Activated B cell treated with CpG ODN at 0.5 μM for 24 hours (primary cell): ENCODE measurements around the gene NRXN3. TPM values are rescaled to one million over a fixed set of nuclear protein-coding genes. Genes with fewer than 3 reads are reported as not detected.

Source experiments
- ATAC-seq: fragments of 200-7000 bp; cut with Tn5 transposase; one replicate; pipeline ENCODE4 v1.10.0; 2021; ENCODE audit warnings: low read depth, mild to moderate bottlenecking, moderate library complexity
- CTCF ChIA-PET: fragments of 350-600 bp; sonication (Branson Sonifier 250); formaldehyde crosslinking; loops from one replicate; lab custom pipeline; 2021; ENCODE audit warnings: antibody characterized with exemption; lab: Charles Lee
- POLR2A ChIA-PET: fragments of 350-600 bp; sonication (Branson Sonifier 250); formaldehyde crosslinking; loops from one replicate; lab custom pipeline; 2021; ENCODE audit warnings: antibody characterized with exemption; lab: Charles Lee
- DNase-seq: peaks from one replicate; pipeline ENCODE4 v3.0.0; 2022
- H3K27ac Mint-ChIP-seq: one replicate; pipeline ENCODE4 v1.8.0; 2020; ENCODE audit warnings: mixed read lengths
- H3K27me3 Mint-ChIP-seq: one replicate; pipeline ENCODE4 v1.8.0; 2021; ENCODE audit warnings: mixed read lengths
- H3K36me3 Mint-ChIP-seq: one replicate; pipeline ENCODE4 v1.8.0; 2021; ENCODE audit warnings: low read depth, mixed read lengths
- H3K4me1 Mint-ChIP-seq: one replicate; pipeline ENCODE4 v1.8.0; 2021; ENCODE audit warnings: mixed read lengths
- H3K4me3 Mint-ChIP-seq: one replicate; pipeline ENCODE4 v1.8.0; 2020; ENCODE audit warnings: mild to moderate bottlenecking, mixed read lengths
- H3K9me3 Mint-ChIP-seq: one replicate; pipeline ENCODE4 v1.8.0; 2020; ENCODE audit warnings: mixed read lengths
- intact Hi-C: fragments of 100-400 bp; cut with micrococcal nuclease; formaldehyde crosslinking; loops from one replicate; pipeline ENCODE4 v1.15.1; 2024
- total RNA-seq: library from RNA; stranded (reverse); gene quantifications from 2 replicates; pipeline ENCODE4 v1.2.3, GENCODE V29; 2022
- TF ChIP-seq, protein P1 (sequence below): fragments of 200-600 bp; IDR thresholded peaks from one replicate; pipeline ENCODE4 v1.8.0; 2022; ENCODE audit warnings: antibody characterized with exemption, mild to moderate bottlenecking

Gene NRXN3
- total RNA-seq, 1 donor from 2014 or later = not detected

DNA sequence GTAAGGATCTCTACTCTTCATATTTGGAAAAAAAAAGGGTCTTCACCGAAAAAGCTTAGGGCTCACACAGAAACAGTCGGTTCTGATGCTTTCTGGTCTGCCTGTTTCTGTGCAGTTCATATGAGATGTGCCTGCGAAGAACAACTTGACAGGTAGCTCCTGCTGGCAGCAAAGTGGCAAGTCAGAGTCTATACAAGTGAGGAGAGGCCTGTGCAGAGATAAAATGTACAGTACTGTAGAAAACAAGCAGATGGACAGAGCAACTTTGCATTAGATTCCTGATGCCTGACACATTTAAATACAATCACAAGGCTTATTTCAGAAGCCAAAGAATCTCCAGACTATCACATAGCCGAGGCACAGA lies 1105.1 kb downstream of the NRXN3 start:
- H3K36me3 Mint-ChIP-seq = no peaks in the 10 kb centered on the region
- no peak overlapping the region for H3K4me3 Mint-ChIP-seq
- intact Hi-C loops = no loop called here
- peaks cover 3% of the 10 kb centered on the region for H3K9me3 Mint-ChIP-seq
- DNase-seq (no peak), ATAC-seq (no peak)
- no peak overlapping the region for H3K27ac Mint-ChIP-seq
- ChIA-PET POLR2A (no interaction called here), CTCF (no interaction called here)
- H3K4me1 Mint-ChIP-seq = no peaks in the 10 kb centered on the region
- TF ChIP-seq, protein P1, sequence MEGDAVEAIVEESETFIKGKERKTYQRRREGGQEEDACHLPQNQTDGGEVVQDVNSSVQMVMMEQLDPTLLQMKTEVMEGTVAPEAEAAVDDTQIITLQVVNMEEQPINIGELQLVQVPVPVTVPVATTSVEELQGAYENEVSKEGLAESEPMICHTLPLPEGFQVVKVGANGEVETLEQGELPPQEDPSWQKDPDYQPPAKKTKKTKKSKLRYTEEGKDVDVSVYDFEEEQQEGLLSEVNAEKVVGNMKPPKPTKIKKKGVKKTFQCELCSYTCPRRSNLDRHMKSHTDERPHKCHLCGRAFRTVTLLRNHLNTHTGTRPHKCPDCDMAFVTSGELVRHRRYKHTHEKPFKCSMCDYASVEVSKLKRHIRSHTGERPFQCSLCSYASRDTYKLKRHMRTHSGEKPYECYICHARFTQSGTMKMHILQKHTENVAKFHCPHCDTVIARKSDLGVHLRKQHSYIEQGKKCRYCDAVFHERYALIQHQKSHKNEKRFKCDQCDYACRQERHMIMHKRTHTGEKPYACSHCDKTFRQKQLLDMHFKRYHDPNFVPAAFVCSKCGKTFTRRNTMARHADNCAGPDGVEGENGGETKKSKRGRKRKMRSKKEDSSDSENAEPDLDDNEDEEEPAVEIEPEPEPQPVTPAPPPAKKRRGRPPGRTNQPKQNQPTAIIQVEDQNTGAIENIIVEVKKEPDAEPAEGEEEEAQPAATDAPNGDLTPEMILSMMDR = no peak
- peaks cover 22% of the 10 kb centered on the region for H3K27me3 Mint-ChIP-seq

DNA sequence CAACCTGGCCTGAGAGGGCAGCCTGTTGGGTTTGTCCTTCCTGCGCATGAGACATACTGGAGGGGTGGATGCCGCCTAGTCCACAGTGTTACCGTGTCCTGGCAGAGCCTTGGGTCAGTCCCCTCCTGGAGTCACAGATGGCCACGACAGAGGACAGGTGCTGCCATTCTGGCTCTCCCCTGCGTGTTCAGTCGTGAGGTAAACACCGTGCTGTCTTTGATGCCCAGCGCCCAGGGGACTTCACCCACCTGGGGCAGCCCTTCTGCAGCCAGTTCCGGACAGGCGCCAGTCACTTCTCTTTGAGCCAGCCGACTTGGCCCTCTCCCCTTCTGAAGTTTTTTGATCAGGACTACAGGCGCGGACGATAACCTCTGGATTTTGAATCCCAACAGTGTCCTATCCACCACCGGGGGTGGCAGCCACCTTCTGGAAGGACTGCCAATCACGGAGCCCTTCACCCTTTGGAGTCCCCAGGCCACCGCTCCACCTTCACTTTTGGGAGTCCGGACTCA lies 1108.2 kb downstream of the NRXN3 start:
- no peak overlapping the region for H3K4me3 Mint-ChIP-seq
- DNase-seq (no peak), ATAC-seq (no peak)
- no peak overlapping the region for H3K27ac Mint-ChIP-seq
- H3K9me3 Mint-ChIP-seq = no peaks in the 10 kb centered on the region
- no peaks in the 10 kb centered on the region for H3K36me3 Mint-ChIP-seq
- H3K4me1 Mint-ChIP-seq = no peaks in the 10 kb centered on the region
- intact Hi-C loops = no loop called here
- TF ChIP-seq, protein P1 = no peak
- H3K27me3 Mint-ChIP-seq = peaks cover 38% of the 10 kb centered on the region
- POLR2A ChIA-PET = no interaction called here
- CTCF ChIA-PET = no interaction called here

DNA sequence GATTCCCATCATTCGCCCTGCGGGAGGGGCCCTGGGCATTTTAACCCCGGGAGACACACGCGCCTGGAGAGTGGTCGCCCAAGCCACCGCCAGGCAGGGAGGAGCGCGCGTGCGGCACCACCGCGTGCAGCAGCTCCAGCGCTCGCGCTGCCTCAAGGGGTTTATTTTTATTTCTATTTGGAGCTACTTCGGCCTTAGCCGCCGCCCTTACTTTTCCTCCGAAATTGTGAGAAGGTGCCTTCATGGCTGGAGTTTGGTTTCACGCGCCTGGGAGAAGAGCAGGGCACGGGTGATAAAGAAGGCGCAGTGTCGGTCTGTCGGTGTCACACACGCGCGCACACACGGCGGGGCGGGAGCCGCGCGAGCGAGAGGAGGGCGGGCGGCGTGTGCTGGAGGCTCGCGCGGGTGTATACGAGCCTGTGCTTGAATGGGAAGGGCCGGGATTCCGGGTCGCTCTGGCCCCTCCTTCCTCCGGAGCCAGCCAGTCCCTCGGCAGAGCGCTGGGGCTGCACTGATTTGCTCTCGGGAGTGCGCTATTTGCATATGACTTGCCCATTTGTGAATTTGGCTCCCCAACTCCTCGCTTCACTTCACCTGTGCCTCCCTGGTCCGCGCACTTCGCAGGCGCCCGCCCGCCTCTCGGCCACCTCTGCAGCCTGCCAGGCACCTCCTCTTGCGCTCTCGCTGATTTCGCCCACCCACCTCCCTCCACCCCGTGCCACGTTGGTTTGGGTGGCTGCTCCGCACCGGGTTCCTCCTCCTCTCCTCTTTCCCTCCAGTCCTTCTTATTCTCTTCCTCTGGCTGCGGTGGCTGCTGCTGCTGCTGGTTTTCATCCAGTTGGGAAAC lies 1108.8 kb downstream of the NRXN3 start:
- TF ChIP-seq, protein P1 = no peak
- Mint-ChIP-seq H3K9me3 (no peaks in the 10 kb centered on the region), H3K4me3 (no peak overlapping the region), H3K4me1 (no peaks in the 10 kb centered on the region), H3K27me3 (peaks cover 38% of the 10 kb centered on the region), H3K27ac (no peak overlapping the region), H3K36me3 (no peaks in the 10 kb centered on the region)
- DNase-seq (no peak), ATAC-seq (no peak)
- CTCF ChIA-PET = no interaction called here
- POLR2A ChIA-PET = no interaction called here
- intact Hi-C loops = no loop called here

DNA sequence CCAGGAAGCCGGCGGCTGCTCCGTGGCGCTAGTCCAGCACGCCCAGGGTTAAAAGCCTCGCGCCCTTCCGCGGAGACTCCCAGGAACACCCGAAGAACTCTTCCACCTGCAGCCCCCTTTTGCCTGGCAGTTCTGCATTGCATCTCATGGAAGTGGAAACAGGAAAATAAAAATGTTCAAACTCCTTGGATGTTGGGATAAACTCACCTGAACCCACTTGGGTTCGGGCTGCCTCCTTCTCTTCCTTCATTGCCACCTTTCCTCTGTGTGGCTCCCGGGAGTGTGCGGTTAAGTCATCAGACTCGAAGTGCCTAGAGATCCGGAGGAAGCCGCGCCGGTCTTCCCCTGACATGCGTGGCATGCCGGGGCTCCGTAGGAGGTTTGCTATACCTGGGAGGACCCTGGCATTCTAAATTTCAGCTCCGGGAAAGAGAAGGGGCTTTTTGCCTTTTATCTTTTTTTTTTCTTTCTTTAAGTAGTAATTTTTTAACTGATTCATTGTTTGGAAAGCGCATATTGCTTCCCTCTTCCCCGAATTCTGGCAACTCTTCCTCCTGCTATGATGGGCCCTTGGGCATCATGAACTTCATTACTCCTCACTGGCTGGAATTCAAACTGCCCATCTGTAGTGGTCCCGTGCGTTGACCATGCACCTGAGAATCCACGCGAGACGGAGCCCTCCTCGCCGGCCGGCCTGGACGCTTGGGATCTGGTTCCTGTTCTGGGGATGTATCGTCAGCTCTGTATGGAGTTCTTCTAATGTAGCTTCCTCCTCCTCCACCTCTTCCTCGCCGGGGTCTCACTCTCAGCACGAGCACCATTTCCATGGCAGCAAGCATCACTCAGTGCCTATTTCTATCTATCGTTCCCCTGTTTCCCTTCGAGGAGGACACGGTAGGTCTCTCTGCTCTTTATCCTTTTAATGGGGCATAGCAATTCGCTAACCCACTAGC lies 1109.7 kb downstream of the NRXN3 start:
- Mint-ChIP-seq H3K4me1 (no peaks in the 10 kb centered on the region), H3K4me3 (no peak overlapping the region), H3K27me3 (peaks cover 38% of the 10 kb centered on the region), H3K9me3 (no peaks in the 10 kb centered on the region), H3K27ac (no peak overlapping the region), H3K36me3 (no peaks in the 10 kb centered on the region)
- ATAC-seq = no peak
- TF ChIP-seq, protein P1 = no peak
- ChIA-PET POLR2A (no interaction called here), CTCF (no interaction called here)
- intact Hi-C loops = no loop called here
- no peak for DNase-seq
